ENCODE measurements around the gene ALK.

Gene ALK

DNA sequence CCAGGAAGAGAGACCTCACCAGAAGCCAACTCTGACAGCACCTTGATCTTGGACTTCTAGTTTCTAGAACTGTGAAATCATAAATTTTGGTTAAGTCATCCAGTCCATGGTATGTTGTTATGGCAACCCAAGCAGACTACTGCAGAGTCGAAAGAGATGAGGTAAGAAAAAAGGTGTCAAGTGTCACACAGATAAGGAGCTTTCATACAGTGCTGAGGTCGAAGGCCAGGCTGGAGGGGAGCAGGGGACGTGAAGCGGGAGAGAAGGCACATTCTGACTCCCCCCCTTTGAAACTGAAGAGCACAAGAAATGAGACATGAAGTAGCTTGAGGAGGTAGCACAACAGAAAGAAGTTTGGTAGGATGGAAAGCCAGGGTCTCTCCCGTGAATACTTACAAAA is 110.4 kb downstream of the ALK start:
- TF ChIP-seq ZFX (IDR thresholded peaks at IDR 0.05) = no peak
- TF ChIP-seq, protein P1, sequence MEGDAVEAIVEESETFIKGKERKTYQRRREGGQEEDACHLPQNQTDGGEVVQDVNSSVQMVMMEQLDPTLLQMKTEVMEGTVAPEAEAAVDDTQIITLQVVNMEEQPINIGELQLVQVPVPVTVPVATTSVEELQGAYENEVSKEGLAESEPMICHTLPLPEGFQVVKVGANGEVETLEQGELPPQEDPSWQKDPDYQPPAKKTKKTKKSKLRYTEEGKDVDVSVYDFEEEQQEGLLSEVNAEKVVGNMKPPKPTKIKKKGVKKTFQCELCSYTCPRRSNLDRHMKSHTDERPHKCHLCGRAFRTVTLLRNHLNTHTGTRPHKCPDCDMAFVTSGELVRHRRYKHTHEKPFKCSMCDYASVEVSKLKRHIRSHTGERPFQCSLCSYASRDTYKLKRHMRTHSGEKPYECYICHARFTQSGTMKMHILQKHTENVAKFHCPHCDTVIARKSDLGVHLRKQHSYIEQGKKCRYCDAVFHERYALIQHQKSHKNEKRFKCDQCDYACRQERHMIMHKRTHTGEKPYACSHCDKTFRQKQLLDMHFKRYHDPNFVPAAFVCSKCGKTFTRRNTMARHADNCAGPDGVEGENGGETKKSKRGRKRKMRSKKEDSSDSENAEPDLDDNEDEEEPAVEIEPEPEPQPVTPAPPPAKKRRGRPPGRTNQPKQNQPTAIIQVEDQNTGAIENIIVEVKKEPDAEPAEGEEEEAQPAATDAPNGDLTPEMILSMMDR (conservative IDR thresholded peaks at IDR 0.05) = no peak
- no peak overlapping the region for H3K27ac ChIP-seq

DNA sequence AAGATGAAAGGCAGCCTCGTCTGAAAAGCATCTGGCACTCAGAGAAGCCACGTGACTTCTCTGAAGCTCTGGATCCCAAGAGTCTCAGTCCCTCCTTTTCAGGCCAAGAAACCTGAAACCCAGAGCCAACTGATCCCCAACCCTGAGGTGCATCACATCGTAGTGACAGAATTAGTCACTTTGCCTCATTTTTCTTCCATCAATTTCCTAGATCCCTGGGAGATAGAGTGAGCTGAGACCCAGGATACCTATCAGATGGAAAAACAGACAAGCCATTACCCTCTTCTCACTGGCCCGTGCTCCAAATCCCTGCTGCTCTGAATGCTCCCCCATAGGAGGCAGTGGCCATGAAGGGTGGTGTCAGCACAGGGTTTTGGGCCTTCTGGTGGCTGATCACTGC is 113.1 kb downstream of the ALK start:
- no peak overlapping the region for H3K27ac ChIP-seq
- no peak for TF ChIP-seq ZFX (IDR thresholded peaks at IDR 0.05)
- TF ChIP-seq, protein P1 (conservative IDR thresholded peaks at IDR 0.05) = no peak

DNA sequence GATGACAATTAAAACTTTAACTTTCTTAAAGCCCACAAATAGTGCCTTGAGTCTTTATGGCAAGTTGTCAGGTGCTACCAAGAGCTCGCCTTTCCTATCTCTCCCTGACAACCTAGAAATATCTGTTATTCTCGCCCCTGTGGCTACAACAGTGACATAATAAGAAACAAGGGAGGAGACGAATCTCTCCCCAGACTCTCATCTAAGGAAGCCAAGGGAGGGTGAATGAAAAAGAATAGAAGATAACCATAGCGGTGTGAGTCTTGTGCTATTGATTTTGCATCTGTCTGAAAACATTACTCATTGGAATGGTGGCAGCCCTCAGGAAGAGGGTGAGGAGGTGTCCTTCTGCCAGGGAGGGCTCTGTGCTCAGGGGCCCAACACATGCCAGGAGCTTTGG is 114.3 kb downstream of the ALK start:
- H3K27ac ChIP-seq = peak overlapping the region; percentile 38; the same call in 1 of the 2 replicates
- TF ChIP-seq, protein P1 (conservative IDR thresholded peaks at IDR 0.05) = no peak
- no peak for TF ChIP-seq ZFX (IDR thresholded peaks at IDR 0.05)

DNA sequence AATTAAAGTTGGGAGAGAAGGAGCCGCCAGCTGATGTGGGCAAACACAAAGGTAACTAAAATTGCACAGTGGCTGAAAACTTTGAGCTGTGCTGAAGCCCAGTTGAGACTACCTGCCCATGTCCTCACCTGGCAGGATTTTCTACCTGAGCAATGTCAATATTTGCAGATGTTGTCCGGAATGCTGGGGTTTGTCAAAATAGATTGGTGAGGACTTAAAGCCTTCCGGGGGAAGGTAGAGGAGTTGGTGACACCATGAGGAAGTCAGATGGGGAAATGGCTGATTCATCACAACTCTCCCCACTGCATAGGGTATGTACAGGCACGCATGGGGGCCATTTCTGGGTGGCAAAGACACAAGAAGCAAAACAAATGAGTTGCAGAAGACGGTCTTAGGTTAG is 114.9 kb downstream of the ALK start:
- no peak for TF ChIP-seq ZFX (IDR thresholded peaks at IDR 0.05)
- TF ChIP-seq, protein P1 (conservative IDR thresholded peaks at IDR 0.05) = no peak
- H3K27ac ChIP-seq = peak overlapping the region; percentile 38; the same call in 1 of the 2 replicates

DNA sequence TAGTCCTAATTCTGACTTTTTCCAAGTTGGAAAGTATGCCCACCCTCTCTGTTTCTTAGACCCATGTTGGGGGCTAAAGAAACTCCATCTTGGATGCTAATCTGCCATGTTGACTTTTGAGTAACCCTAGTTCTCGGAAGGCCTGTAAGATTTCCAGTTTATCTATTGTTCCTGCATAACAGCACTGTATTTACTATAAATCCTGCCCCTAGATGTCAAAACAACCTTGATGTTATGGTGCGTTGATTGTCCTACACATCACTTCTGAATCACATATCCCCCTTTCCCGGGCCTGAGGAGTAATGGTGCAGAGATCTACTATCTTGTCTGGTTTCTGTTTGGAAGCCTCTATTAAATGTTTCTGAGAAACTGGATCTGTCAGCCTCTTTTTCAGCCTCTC is 116.7 kb downstream of the ALK start:
- no peak for TF ChIP-seq ZFX (IDR thresholded peaks at IDR 0.05)
- TF ChIP-seq, protein P1 (conservative IDR thresholded peaks at IDR 0.05) = no peak

DNA sequence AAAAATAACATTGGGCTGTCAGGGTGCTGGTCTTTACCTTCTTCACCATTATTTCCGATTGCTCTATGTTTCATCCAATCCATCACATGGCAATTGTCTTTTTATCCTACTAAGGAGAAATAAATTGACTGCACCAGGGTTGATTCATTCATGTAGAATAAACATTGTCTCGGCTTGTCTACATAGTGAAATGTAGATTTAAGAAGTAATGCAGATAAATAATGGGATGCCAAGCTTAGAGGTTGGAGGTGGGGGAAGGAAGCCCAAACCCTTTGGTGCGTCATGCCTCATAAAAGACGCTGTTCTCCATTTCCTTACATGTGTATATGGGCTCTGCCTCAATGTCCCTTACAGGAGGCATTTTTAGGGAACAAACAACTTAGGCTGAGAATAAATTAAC is 117.8 kb downstream of the ALK start:
- TF ChIP-seq ZFX (IDR thresholded peaks at IDR 0.05) = no peak
- TF ChIP-seq, protein P1 (conservative IDR thresholded peaks at IDR 0.05) = no peak
- H3K27ac ChIP-seq = no peak overlapping the region

More for the DNA sequence above, 116.7 kb downstream of the ALK start:
- H3K27ac ChIP-seq = no peak overlapping the region

DNA sequence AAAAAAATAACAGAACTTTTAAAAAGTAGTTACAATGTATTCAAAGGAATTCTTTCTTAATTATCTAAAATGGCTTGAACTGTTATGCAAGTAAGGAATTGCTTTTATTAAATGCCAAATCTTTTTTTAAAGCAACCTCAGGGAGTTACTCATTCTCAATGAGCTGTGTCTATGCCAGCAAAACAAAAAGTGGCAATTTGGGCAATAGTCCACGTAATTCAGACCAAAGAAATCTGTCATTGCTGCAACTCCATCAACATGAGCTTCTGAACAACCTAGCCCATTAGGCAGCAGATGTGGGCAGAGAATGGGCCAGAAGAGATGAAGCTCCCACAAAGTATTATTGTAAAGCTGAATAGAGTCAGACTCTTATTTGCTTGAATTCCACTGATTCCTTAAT is 118.4 kb downstream of the ALK start:
- no peak for TF ChIP-seq ZFX (IDR thresholded peaks at IDR 0.05)
- TF ChIP-seq, protein P1 (conservative IDR thresholded peaks at IDR 0.05) = no peak

More for the DNA sequence above, 118.4 kb downstream of the ALK start:
- no peak overlapping the region for H3K27ac ChIP-seq
